Gastroesophageal sphincter (tissue), 4 donors: ENCODE measurements around the gene XYLT1. TPM values are rescaled to one million over a fixed set of nuclear protein-coding genes. Genes with fewer than 3 reads are reported as not detected.

Experiments used
- ATAC-seq: fragments of 150-250 bp; one replicate; pipeline ENCODE4 v1.9.1; 2016; ENCODE audit warnings: mild to moderate bottlenecking, moderate library complexity
- H3K27ac ChIP-seq, 4 donors: fragments of 200-600 bp; sonication (generic) in 3 of 4; 1 replicate in 3 of 4; 2 replicates in 1 of 4; pipeline ENCODE4 v1.5.1; 2016 to 2019
- H3K27me3 ChIP-seq: fragments of 200-600 bp; sonication (generic); one replicate; pipeline ENCODE4 v1.5.1; 2019
- H3K36me3 ChIP-seq, 2 donors: fragments of 200-600 bp; sonication (generic); one replicate each; pipeline ENCODE4 v1.5.1; 2019; ENCODE audit warnings: control low read depth in 1 of 2
- H3K4me1 ChIP-seq, 3 donors: fragments of 200-600 bp; sonication (generic); 1 replicate in 2 of 3; 2 replicates in 1 of 3; pipeline ENCODE4 v1.5.1; 2016 to 2019; ENCODE audit warnings: control low read depth in 2 of 3
- H3K4me3 ChIP-seq, 2 donors: fragments of 200-600 bp; sonication (generic); one replicate each; pipeline ENCODE4 v1.5.1; 2019; ENCODE audit warnings: mild to moderate bottlenecking in 1 of 2, moderate library complexity in 1 of 2
- H3K9me3 ChIP-seq, 3 donors: fragments of 200-600 bp; sonication (generic); one replicate each; pipeline ENCODE4 v1.5.1; 2017 to 2019; ENCODE audit warnings: control low read depth in 2 of 3
- EP300 ChIP-seq: sonication (generic); formaldehyde crosslinking; IDR thresholded peaks from one replicate; pipeline ENCODE4 v1.6.1; 2017; ENCODE audit warnings: antibody characterized with exemption, mild to moderate bottlenecking
- POLR2A ChIP-seq, 2 donors: fragments of 450-650 bp; IDR thresholded peaks; one replicate each; pipeline ENCODE4 v1.6.1; 2017; ENCODE audit warnings: antibody characterized with exemption in 2 of 2, mild to moderate bottlenecking in 2 of 2, moderate library complexity in 1 of 2
- POLR2AphosphoS5 ChIP-seq: sonication (generic); formaldehyde crosslinking; IDR thresholded peaks from one replicate; pipeline ENCODE4 v1.6.1; 2017; ENCODE audit warnings: antibody characterized with exemption
- WGBS, 2 donors: methylation state at CpG; one replicate each; pipeline ENCODE4 v1.1.5; 2018; ENCODE audit warnings: low coverage in 1 of 2; 5-methylcytosine and 5-hydroxymethylcytosine counted together
- total RNA-seq, 4 donors: library from RNA; depleted of rRNA; stranded (reverse); fragments of >200 nt; gene quantifications; one replicate each; pipeline ENCODE4 v1.1.0, GENCODE V29; 2016
- TF ChIP-seq, protein P1 (sequence below), 4 experiments: fragments of 200-600 bp in 2 of 4; fragments of 450-650 bp in 2 of 4; sonication (generic) in 1 of 4; IDR thresholded peaks; one replicate each; pipeline ENCODE4 v1.5.1; 2017 to 2019; ENCODE audit warnings: antibody characterized with exemption in 4 of 4, mild to moderate bottlenecking in 2 of 4, moderate library complexity in 2 of 4

XYLT1 gene
- total RNA-seq, 4 donors from 2014 or later: 19.1 to 51.6 (median 23.7) TPM

DNA sequence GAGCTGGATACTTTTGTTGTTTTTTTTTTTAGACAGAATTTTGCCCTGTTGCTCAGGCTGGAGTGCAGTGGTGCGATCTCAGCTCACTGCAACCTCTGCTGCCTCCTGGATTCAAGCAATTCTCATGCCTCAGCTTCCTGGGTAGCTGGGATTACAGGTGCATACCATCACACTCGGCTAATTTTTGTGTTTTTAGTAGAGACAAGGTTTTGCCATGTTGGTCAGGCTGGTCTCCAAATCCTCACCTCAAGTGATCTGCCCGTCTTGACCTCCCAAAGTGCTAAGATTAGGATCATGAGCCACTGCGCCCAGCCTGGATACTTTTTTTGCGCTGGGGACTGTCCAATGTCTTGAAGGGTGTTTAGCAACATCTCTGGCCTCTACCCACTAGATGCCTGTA is 32.6 kb upstream of the XYLT1 start:
- WGBS, 2 donors: 68% methylated on average over 2 of the region's 5 CpGs; no CpG with 5 or more reads in 1 of the 2 donors
- Histone ChIP-seq H3K27ac (no peak overlapping the region), H3K36me3 (no peaks in the 10 kb centered on the region)

DNA sequence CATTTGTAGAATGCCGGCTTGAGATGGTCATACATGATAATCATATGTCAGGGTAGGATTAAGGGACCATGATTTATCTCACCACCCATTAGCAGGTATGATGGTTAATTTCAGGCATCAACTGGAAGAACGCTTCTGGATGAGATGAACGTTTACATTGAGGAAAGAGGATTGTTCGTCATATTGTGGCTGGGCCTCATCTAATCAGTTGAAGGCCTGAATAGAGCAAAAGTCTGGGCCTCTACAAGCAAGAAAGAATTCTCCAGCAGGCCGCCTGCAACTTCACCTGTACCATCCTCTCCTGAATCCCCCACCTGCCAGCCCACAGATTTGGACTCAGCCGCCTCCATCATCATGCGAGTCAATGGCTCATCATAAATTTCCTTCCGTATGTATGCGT is 30.6 kb upstream of the XYLT1 start:
- no peak overlapping the region for H3K4me3 ChIP-seq
- no peak overlapping the region for H3K27ac ChIP-seq
- WGBS, 2 donors: 79 to 90% methylated on average over 7 to 9 of the region's 9 CpGs
- H3K4me1 ChIP-seq: peaks cover 0 to 9% (median 0%) of the 10 kb centered on the region in 3 donors
- no peak for ATAC-seq
- H3K36me3 ChIP-seq: no peaks in the 10 kb centered on the region
- H3K27me3 ChIP-seq: no peaks in the 10 kb centered on the region
- TF ChIP-seq POLR2AphosphoS5 (no peak), EP300 (no peak), POLR2A (IDR thresholded peaks at IDR 0.05) (no peak)
- TF ChIP-seq, protein P1, sequence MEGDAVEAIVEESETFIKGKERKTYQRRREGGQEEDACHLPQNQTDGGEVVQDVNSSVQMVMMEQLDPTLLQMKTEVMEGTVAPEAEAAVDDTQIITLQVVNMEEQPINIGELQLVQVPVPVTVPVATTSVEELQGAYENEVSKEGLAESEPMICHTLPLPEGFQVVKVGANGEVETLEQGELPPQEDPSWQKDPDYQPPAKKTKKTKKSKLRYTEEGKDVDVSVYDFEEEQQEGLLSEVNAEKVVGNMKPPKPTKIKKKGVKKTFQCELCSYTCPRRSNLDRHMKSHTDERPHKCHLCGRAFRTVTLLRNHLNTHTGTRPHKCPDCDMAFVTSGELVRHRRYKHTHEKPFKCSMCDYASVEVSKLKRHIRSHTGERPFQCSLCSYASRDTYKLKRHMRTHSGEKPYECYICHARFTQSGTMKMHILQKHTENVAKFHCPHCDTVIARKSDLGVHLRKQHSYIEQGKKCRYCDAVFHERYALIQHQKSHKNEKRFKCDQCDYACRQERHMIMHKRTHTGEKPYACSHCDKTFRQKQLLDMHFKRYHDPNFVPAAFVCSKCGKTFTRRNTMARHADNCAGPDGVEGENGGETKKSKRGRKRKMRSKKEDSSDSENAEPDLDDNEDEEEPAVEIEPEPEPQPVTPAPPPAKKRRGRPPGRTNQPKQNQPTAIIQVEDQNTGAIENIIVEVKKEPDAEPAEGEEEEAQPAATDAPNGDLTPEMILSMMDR (IDR thresholded peaks at IDR 0.05): no peak
- H3K9me3 ChIP-seq: no peaks in the 10 kb centered on the region

More for the DNA sequence above, 32.6 kb upstream of the XYLT1 start:
- no peak for ATAC-seq
- H3K27me3 ChIP-seq: no peaks in the 10 kb centered on the region
- H3K9me3 ChIP-seq: no peaks in the 10 kb centered on the region
- H3K4me3 ChIP-seq: no peak overlapping the region
- H3K4me1 ChIP-seq: peaks cover 0 to 9% (median 0%) of the 10 kb centered on the region in 3 donors
- TF ChIP-seq EP300: no peak
- TF ChIP-seq POLR2A (IDR thresholded peaks at IDR 0.05): no peak
- TF ChIP-seq, protein P1 (IDR thresholded peaks at IDR 0.05): no peak
- no peak for TF ChIP-seq POLR2AphosphoS5

DNA sequence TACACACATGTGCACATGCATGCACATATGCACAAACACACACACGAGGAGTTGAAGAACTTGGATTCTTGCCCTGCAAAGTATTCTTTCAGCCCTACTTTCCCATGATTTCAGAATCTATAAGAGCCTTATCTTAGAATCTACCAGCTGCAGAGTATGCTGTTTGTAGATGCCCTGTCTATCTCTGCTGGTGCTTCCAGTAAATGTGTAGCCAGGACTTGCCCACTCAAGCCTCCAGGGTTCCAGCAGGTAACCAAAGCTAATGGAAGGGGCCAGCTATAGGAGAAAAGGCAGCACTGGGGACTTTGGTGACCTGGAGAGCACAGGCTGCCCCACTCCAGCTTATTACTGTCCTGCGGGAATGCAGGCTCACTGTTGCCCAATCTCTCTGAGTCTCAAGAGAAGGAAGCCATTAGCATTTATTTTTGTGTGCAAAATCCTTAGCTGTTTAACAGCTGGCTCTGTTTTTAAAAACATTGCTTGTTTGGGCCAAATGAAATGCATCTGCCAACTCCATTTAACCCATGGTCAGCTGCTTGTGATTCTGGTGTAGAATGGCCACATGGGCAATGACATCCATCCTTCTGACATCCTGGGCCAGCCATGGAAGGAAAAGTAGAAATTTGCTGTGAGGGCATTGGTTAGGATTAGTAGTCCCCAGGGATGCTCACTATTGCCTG is 28.6 kb upstream of the XYLT1 start:
- no peaks in the 10 kb centered on the region for H3K9me3 ChIP-seq
- WGBS, 2 donors: 77 to 93% methylated on average over 2 of the region's 2 CpGs
- H3K27me3 ChIP-seq: no peaks in the 10 kb centered on the region
- H3K4me3 ChIP-seq: no peak overlapping the region
- peaks cover 0 to 8% (median 0%) of the 10 kb centered on the region in 3 donors for H3K4me1 ChIP-seq
- TF ChIP-seq, protein P1 (IDR thresholded peaks at IDR 0.05): no peak
- no peak for TF ChIP-seq POLR2A (IDR thresholded peaks at IDR 0.05)
- ATAC-seq: no peak
- H3K27ac ChIP-seq: no peak overlapping the region
- H3K36me3 ChIP-seq: no peaks in the 10 kb centered on the region

DNA sequence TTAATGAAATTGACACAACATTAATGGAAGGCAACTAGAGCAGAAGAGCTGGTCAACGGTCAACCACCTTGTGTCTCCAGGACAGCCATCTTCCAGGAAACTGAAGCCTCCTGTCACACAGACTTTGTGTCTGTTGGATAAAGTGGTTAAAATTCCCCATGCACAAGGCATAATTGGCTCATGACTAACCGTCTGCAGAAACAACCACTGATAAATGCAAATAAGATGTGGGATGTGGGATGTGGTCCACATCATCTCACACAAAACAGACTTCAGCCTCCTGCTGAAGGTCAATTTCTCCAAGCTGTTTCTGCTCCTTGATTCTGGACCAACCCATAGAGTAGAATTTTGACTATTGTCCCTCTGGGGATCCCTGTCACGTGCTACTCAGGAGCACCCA is 26.9 kb upstream of the XYLT1 start:
- no peak for ATAC-seq
- no peaks in the 10 kb centered on the region for H3K9me3 ChIP-seq
- H3K36me3 ChIP-seq: no peaks in the 10 kb centered on the region
- no peaks in the 10 kb centered on the region for H3K4me1 ChIP-seq
- H3K27me3 ChIP-seq: no peaks in the 10 kb centered on the region
- no peak overlapping the region for H3K27ac ChIP-seq
- WGBS, 2 donors: 17 to 30% methylated on average over 2 to 3 of the region's 3 CpGs
- TF ChIP-seq POLR2AphosphoS5: no peak
- TF ChIP-seq POLR2A (IDR thresholded peaks at IDR 0.05): no peak
- TF ChIP-seq, protein P1 (IDR thresholded peaks at IDR 0.05): no peak
- no peak for TF ChIP-seq EP300
- no peak overlapping the region for H3K4me3 ChIP-seq

DNA sequence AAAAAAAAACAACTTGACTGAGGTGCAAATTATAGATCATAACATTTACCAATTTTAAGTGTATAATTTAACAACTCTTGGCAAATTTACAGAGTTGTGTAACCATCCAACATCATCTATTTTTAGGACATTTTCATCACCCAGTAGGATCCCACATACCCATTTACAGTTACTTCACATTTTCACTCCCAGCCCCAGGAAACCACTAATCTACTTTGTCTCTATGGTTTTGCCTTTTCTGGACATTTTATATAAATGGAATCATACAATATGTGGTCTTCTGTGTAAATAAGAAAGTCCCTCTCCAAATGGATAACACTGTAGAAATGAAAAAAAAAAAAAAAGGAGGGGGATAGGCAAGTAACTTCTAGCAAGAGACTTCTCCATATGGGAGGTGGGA is 26.1 kb upstream of the XYLT1 start:
- TF ChIP-seq EP300 (no peak), POLR2A (IDR thresholded peaks at IDR 0.05) (no peak), POLR2AphosphoS5 (no peak)
- TF ChIP-seq, protein P1 (IDR thresholded peaks at IDR 0.05): no peak
- ATAC-seq: no peak

More for the DNA sequence above, 26.1 kb upstream of the XYLT1 start:
- H3K27me3 ChIP-seq: no peaks in the 10 kb centered on the region
- no peak overlapping the region for H3K4me3 ChIP-seq
- no peaks in the 10 kb centered on the region for H3K4me1 ChIP-seq
- H3K9me3 ChIP-seq: no peaks in the 10 kb centered on the region
- H3K36me3 ChIP-seq: no peaks in the 10 kb centered on the region
- no peak overlapping the region for H3K27ac ChIP-seq
